ENCODE results near the gene ZNF436. TPM values are rescaled to one million over a fixed set of nuclear protein-coding genes. Genes with fewer than 3 reads are reported as not detected.

The ZNF436 gene
- total and polyA plus RNA-seq, 2 of the 13 experiments (the other 11 are each of a cell fraction or from before 2014, with no cell fraction given) = 4.3 to 9.9 TPM

- TF ChIP-seq ZBTB21 (CRISPR knock-in tag; IDR thresholded peaks at IDR 0.05) = no peak
- no peak for TF ChIP-seq ARHGAP35 (CRISPR knock-in tag; IDR thresholded peaks at IDR 0.05; ENCODE audit: borderline replicate concordance)
- no peak for TF ChIP-seq ZNF232 (CRISPR knock-in tag; IDR thresholded peaks at IDR 0.05; ENCODE audit: borderline replicate concordance)
- TF ChIP-seq ISL2 (CRISPR knock-in tag; IDR thresholded peaks at IDR 0.05) = no peak
- TF ChIP-seq SAFB2 (CRISPR knock-in tag; IDR thresholded peaks at IDR 0.05; ENCODE audit: borderline replicate concordance, low read depth) = no peak
- 0 out of 2 replicates have a peak, but pooled peaks have one; percentile 54 for TF ChIP-seq HMG20A (CRISPR knock-in tag; IDR thresholded peaks at IDR 0.05; ENCODE audit: borderline replicate concordance)
- TF ChIP-seq ZSCAN22 (CRISPR knock-in tag; IDR thresholded peaks at IDR 0.05) = no peak
- TF ChIP-seq ZNF775 (CRISPR knock-in tag; IDR thresholded peaks at IDR 0.05; ENCODE audit: borderline replicate concordance) = no peak
- TF ChIP-seq SYNCRIP (IDR thresholded peaks at IDR 0.05; ENCODE audit: insufficient read depth, low read depth, low read length) = no peak
- no peak for TF ChIP-seq TMF1 (CRISPR knock-in tag; IDR thresholded peaks at IDR 0.05; ENCODE audit: low read depth)
- TF ChIP-seq ZBTB33 (CRISPR knock-in tag; IDR thresholded peaks at IDR 0.05) = no peak; the same call in 1 of the 2 replicates
- TF ChIP-seq BCL3 (CRISPR knock-in tag; IDR thresholded peaks at IDR 0.05) = no peak
- no peak for TF ChIP-seq POLR2AphosphoS5 (IDR thresholded peaks at IDR 0.05; ENCODE audit: low read depth, low read length)
- no peak for TF ChIP-seq ZBTB10 (CRISPR knock-in tag; IDR thresholded peaks at IDR 0.05; ENCODE audit: borderline replicate concordance)
- no peak for TF ChIP-seq MXD3 (CRISPR knock-in tag; IDR thresholded peaks at IDR 0.05)
- TF ChIP-seq FOXO1 (CRISPR knock-in tag; IDR thresholded peaks at IDR 0.05) = no peak
- TF ChIP-seq HDAC6 (IDR thresholded peaks at IDR 0.05; ENCODE audit: low read depth, low read length) = no peak
- 0 out of 2 replicates have a peak, but pooled peaks have one; percentile 37 for TF ChIP-seq PAXIP1 (CRISPR knock-in tag; conservative IDR thresholded peaks at IDR 0.05)
Measured at GRCh38 chr1:23376890-23377811, 7.5 kb upstream of the ZNF436 start (continued).

Data from HepG2 (cell line).